Naive thymus-derived CD4-positive, alpha-beta T cell (primary cell): ENCODE measurements around the gene LRRC9. TPM values are rescaled to one million over a fixed set of nuclear protein-coding genes. Genes with fewer than 3 reads are reported as not detected.

Experiments used
- ATAC-seq: fragments of 150-1000 bp; cut with Tn5 transposase; 2 replicates; pipeline ENCODE4 v1.10.0; 2021; ENCODE audit warnings: mild to moderate bottlenecking, moderate library complexity
- CTCF ChIA-PET: fragments of 350-600 bp; sonication (Branson Sonifier 250); formaldehyde crosslinking; loops from one replicate; lab custom pipeline; 2021; ENCODE audit warnings: antibody characterized with exemption; lab: Charles Lee
- POLR2A ChIA-PET: fragments of 350-600 bp; sonication (Branson Sonifier 250); formaldehyde crosslinking; loops from one replicate; lab custom pipeline; 2021; ENCODE audit warnings: antibody characterized with exemption, inconsistent platforms; lab: Charles Lee
- DNase-seq, 9 donors: peaks; one replicate each; pipeline versions ENCODE4 v3.0.0 to v3.0.0-alpha.2; 2020 to 2022; ENCODE audit warnings: mixed read lengths in 1 of 9
- H3K27ac ChIP-seq: one replicate; pipeline ENCODE4 v1.7.0; 2013; ENCODE audit warnings: mild to moderate bottlenecking, low read depth, low read length, moderate library complexity
- H3K27me3 ChIP-seq, 2 donors: one replicate each; pipeline ENCODE4 v1.7.0; 2013; ENCODE audit warnings: low read length in 2 of 2, mild to moderate bottlenecking in 2 of 2, moderate library complexity in 2 of 2; ENCODE audit not compliant: control insufficient read depth in 2 of 2, insufficient read depth in 2 of 2
- H3K36me3 ChIP-seq, 3 experiments: 1 replicate in 2 of 3; 2 replicates in 1 of 3; pipeline ENCODE4 v1.7.0; 2013; ENCODE audit warnings: low read length in 3 of 3, mild to moderate bottlenecking in 3 of 3, moderate library complexity in 1 of 3; ENCODE audit not compliant: insufficient read depth in 3 of 3, control insufficient read depth in 2 of 3
- H3K4me1 ChIP-seq, 2 donors: one replicate each; pipeline ENCODE4 v1.7.0; 2013; ENCODE audit warnings: low read length in 2 of 2, mild to moderate bottlenecking in 2 of 2, moderate library complexity in 1 of 2; ENCODE audit not compliant: control insufficient read depth in 2 of 2, insufficient read depth in 2 of 2
- H3K4me3 ChIP-seq: 2 replicates; pipeline ENCODE4 v1.7.0; 2013; ENCODE audit warnings: mild to moderate bottlenecking, low read length
- H3K9me3 ChIP-seq, 3 experiments: 1 replicate in 2 of 3; 2 replicates in 1 of 3; pipeline ENCODE4 v1.7.0; 2013; ENCODE audit warnings: low read length in 3 of 3; ENCODE audit not compliant: control insufficient read depth in 2 of 3
- H3K27ac Mint-ChIP-seq, 9 donors: one replicate each; pipeline ENCODE4 v1.8.0; 2020 to 2022; ENCODE audit warnings: mixed read lengths in 9 of 9, mild to moderate bottlenecking in 8 of 9, moderate library complexity in 5 of 9, inconsistent platforms in 2 of 9
- H3K27me3 Mint-ChIP-seq, 5 donors: one replicate each; pipeline ENCODE4 v1.8.0; 2021 to 2022; ENCODE audit warnings: mixed read lengths in 5 of 5, mild to moderate bottlenecking in 1 of 5
- H3K36me3 Mint-ChIP-seq, 5 donors: one replicate each; pipeline ENCODE4 v1.8.0; 2020 to 2022; ENCODE audit warnings: mixed read lengths in 5 of 5, mild to moderate bottlenecking in 3 of 5, inconsistent platforms in 1 of 5
- H3K4me1 Mint-ChIP-seq, 7 donors: one replicate each; pipeline ENCODE4 v1.8.0; 2020 to 2022; ENCODE audit warnings: mixed read lengths in 7 of 7, mild to moderate bottlenecking in 3 of 7, inconsistent platforms in 1 of 7
- H3K4me3 Mint-ChIP-seq, 10 donors: one replicate each; pipeline ENCODE4 v1.8.0; 2020 to 2022; ENCODE audit warnings: mild to moderate bottlenecking in 10 of 10, mixed read lengths in 10 of 10, moderate library complexity in 6 of 10, inconsistent platforms in 2 of 10
- H3K9me3 Mint-ChIP-seq, 11 donors: one replicate each; pipeline ENCODE4 v1.8.0; 2020 to 2022; ENCODE audit warnings: mixed read lengths in 11 of 11, mild to moderate bottlenecking in 4 of 11, inconsistent platforms in 1 of 11, moderate library complexity in 1 of 11
- intact Hi-C, 2 donors: fragments of 100-400 bp; cut with micrococcal nuclease; formaldehyde crosslinking; loops; one replicate each; pipeline ENCODE4 v1.15.1; 2023
- polyA plus RNA-seq, 2 donors: library from polyadenylated mRNA; unstranded; fragments of 300-500 nt; fragmentation: Illumina TruSeq; gene quantifications; one replicate each; pipeline ENCODE4 v1.2.3, GENCODE V29; 2021
- total RNA-seq, 6 experiments: library from RNA in 5 of 6; stranded (reverse) in 5 of 6; gene quantifications; 1 replicate in 5 of 6; 2 replicates in 1 of 6; pipeline ENCODE4 v1.2.3 and lab custom pipeline; 2021 to 2026

LRRC9 gene
- total RNA-seq: not detected
- not detected for polyA plus RNA-seq
- not detected for total RNA-seq (lab: John Stamatoyannopoulos, UW)

GRCh38 chr14:59919570-59920377 is at the start of gene LRRC9:
Gene LRRC9, plus strand, starts transcription at chr14:59920144.
- Histone ChIP-seq H3K4me3 (peak within 1 kb of the TSS; percentile 47), H3K27me3 (peaks cover 0 to 3% of the 10 kb centered on the region in 2 donors), H3K4me1 (peaks cover 3 to 7% of the 10 kb centered on the region in 2 donors), H3K9me3 (no peaks in the 10 kb centered on the region), H3K27ac (no peak within 1 kb of the TSS), H3K36me3 (no peaks in the 10 kb centered on the region)
- H3K4me1 Mint-ChIP-seq: peaks cover 0 to 19% (median 8%) of the 10 kb centered on the region in 7 donors
- ChIA-PET POLR2A (no interaction called here), CTCF (no interaction called here)
- peaks cover 0 to 4% (median 0%) of the 10 kb centered on the region in 5 donors for H3K36me3 Mint-ChIP-seq
- intact Hi-C loops: loop anchor here in 1 of 2 donors (2.0 to 5.0 kb wide), 3 partner anchors 333 to 792 kb away; partner anchors contain the start of gene DAAM1
- H3K27me3 Mint-ChIP-seq: peaks cover 34 to 67% (median 56%) of the 10 kb centered on the region in 5 donors
- H3K4me3 Mint-ChIP-seq: peak within 1 kb of the TSS; percentile 47 to 81 (median 76)
- H3K9me3 Mint-ChIP-seq: peaks cover 0 to 13% (median 2%) of the 10 kb centered on the region in 11 donors
- ATAC-seq (peak; percentile 62), DNase-seq (peak in 7 of 9 donors; percentile 20 to 43 (median 35))
- H3K27ac Mint-ChIP-seq: peak within 1 kb of the TSS in 4 of 9 donors; percentile 9 to 83 (median 34)

GRCh38 chr14:59870277-59871165 is 49.4 kb upstream of the LRRC9 start, which contains the start of gene RTN1:
Gene RTN1, minus strand, starts transcription at chr14:59870776. Its CDS starts 146 bp downstream, at chr14:59870630.
- peak; percentile 70 for ATAC-seq
- no peak within 1 kb of the TSS for H3K27ac ChIP-seq
- H3K4me1 ChIP-seq: peaks cover 0 to 4% of the 10 kb centered on the region in 2 donors
- ChIA-PET CTCF (no interaction called here), POLR2A (no interaction called here)
- H3K4me1 Mint-ChIP-seq: peaks cover 4 to 13% (median 6%) of the 10 kb centered on the region in 7 donors
- peak in 2 of 9 donors; percentile 3 to 30 for DNase-seq
- peaks cover 47 to 73% (median 53%) of the 10 kb centered on the region in 5 donors for H3K27me3 Mint-ChIP-seq
- intact Hi-C loops: no loop called here
- H3K9me3 Mint-ChIP-seq: peaks cover 0 to 7% (median 0%) of the 10 kb centered on the region in 11 donors
- H3K27ac Mint-ChIP-seq: peak within 1 kb of the TSS in 1 of 9 donors; percentile 27
- no peaks in the 10 kb centered on the region for H3K9me3 ChIP-seq
- H3K4me3 ChIP-seq: no peak within 1 kb of the TSS
- peaks cover 0 to 7% (median 0%) of the 10 kb centered on the region in 5 donors for H3K36me3 Mint-ChIP-seq
- no peaks in the 10 kb centered on the region for H3K36me3 ChIP-seq
- peaks cover 0 to 16% of the 10 kb centered on the region in 2 donors for H3K27me3 ChIP-seq
- H3K4me3 Mint-ChIP-seq: peak within 1 kb of the TSS; percentile 27 to 91 (median 74)

- intact Hi-C loops: no loop called here
- CTCF ChIA-PET: no interaction called here
- DNase-seq (no peak), ATAC-seq (peak; percentile 6)
- peak overlapping the region; percentile 27 to 91 (median 72) for H3K4me3 Mint-ChIP-seq
- H3K27ac ChIP-seq: no peak overlapping the region
- H3K27me3 ChIP-seq: peaks cover 0 to 16% of the 10 kb centered on the region in 2 donors
- H3K4me1 ChIP-seq: peaks cover 0 to 4% of the 10 kb centered on the region in 2 donors
- no peaks in the 10 kb centered on the region for H3K9me3 ChIP-seq
- peaks cover 0 to 7% (median 0%) of the 10 kb centered on the region in 5 donors for H3K36me3 Mint-ChIP-seq
- no peak overlapping the region for H3K27ac Mint-ChIP-seq
- H3K4me1 Mint-ChIP-seq: peaks cover 4 to 13% (median 6%) of the 10 kb centered on the region in 7 donors
- H3K4me3 ChIP-seq: no peak overlapping the region
- H3K36me3 ChIP-seq: no peaks in the 10 kb centered on the region
- peaks cover 41 to 66% (median 51%) of the 10 kb centered on the region in 5 donors for H3K27me3 Mint-ChIP-seq
- POLR2A ChIA-PET: no interaction called here
- H3K9me3 Mint-ChIP-seq: peaks cover 0 to 7% (median 0%) of the 10 kb centered on the region in 11 donors
Measured at GRCh38 chr14:59871166-59871495, 48.8 kb upstream of the LRRC9 start.

- intact Hi-C loops: no loop called here
- CTCF ChIA-PET: no interaction called here
Measured at GRCh38 chr14:59882957-59883356, 37.0 kb upstream of the LRRC9 start.

GRCh38 chr14:59890676-59891075 is 29.3 kb upstream of the LRRC9 start:
- H3K36me3 ChIP-seq: no peaks in the 10 kb centered on the region
- H3K27me3 Mint-ChIP-seq: peaks cover 9 to 49% (median 34%) of the 10 kb centered on the region in 5 donors
- no peaks in the 10 kb centered on the region for H3K9me3 ChIP-seq
- ATAC-seq (no peak), DNase-seq (no peak)
- H3K27me3 ChIP-seq: peaks cover 0 to 6% of the 10 kb centered on the region in 2 donors
- H3K27ac Mint-ChIP-seq: no peak overlapping the region
- H3K4me1 ChIP-seq: no peaks in the 10 kb centered on the region
- H3K4me3 Mint-ChIP-seq: no peak overlapping the region
- H3K4me1 Mint-ChIP-seq: no peaks in the 10 kb centered on the region
- ChIA-PET POLR2A (no interaction called here), CTCF (no interaction called here)
- H3K27ac ChIP-seq: no peak overlapping the region
- H3K4me3 ChIP-seq: no peak overlapping the region
- intact Hi-C loops: no loop called here
- no peaks in the 10 kb centered on the region for H3K36me3 Mint-ChIP-seq
- peaks cover 0 to 6% (median 0%) of the 10 kb centered on the region in 11 donors for H3K9me3 Mint-ChIP-seq

More at GRCh38 chr14:59882957-59883356, 37.0 kb upstream of the LRRC9 start:
- Histone ChIP-seq H3K9me3 (no peaks in the 10 kb centered on the region), H3K27me3 (no peaks in the 10 kb centered on the region), H3K4me3 (no peak overlapping the region), H3K4me1 (no peaks in the 10 kb centered on the region), H3K36me3 (no peaks in the 10 kb centered on the region), H3K27ac (no peak overlapping the region)
- Mint-ChIP-seq H3K4me3 (no peak overlapping the region), H3K36me3 (peaks cover 0 to 5% (median 0%) of the 10 kb centered on the region in 5 donors), H3K27me3 (peaks cover 16 to 69% (median 41%) of the 10 kb centered on the region in 5 donors), H3K4me1 (no peaks in the 10 kb centered on the region), H3K27ac (no peak overlapping the region), H3K9me3 (peaks cover 0 to 28% (median 5%) of the 10 kb centered on the region in 11 donors)
- DNase-seq: no peak
- ATAC-seq: no peak
- POLR2A ChIA-PET: no interaction called here

- no peak overlapping the region for H3K4me3 Mint-ChIP-seq
- intact Hi-C loops: no loop called here
- H3K4me3 ChIP-seq: no peak overlapping the region
- H3K27me3 ChIP-seq: no peaks in the 10 kb centered on the region
- peaks cover 0 to 4% (median 0%) of the 10 kb centered on the region in 11 donors for H3K9me3 Mint-ChIP-seq
- no peaks in the 10 kb centered on the region for H3K9me3 ChIP-seq
- DNase-seq (no peak), ATAC-seq (no peak)
- ChIA-PET POLR2A (no interaction called here), CTCF (no interaction called here)
- no peak overlapping the region for H3K27ac Mint-ChIP-seq
- H3K27ac ChIP-seq: no peak overlapping the region
- no peaks in the 10 kb centered on the region for H3K4me1 ChIP-seq
- no peaks in the 10 kb centered on the region for H3K36me3 Mint-ChIP-seq
- peaks cover 5 to 47% (median 15%) of the 10 kb centered on the region in 5 donors for H3K27me3 Mint-ChIP-seq
- H3K4me1 Mint-ChIP-seq: no peaks in the 10 kb centered on the region
- no peaks in the 10 kb centered on the region for H3K36me3 ChIP-seq
Measured at GRCh38 chr14:59895721-59896120, 24.2 kb upstream of the LRRC9 start.
